HG03460 (cell line): Measurements from ENCODE around the gene NRDE2.

Experiments
- ATAC-seq: cut with Tn5 transposase; IDR thresholded peaks from one replicate; pipeline ENCODE4 v1.9.1; 2021; ENCODE audit not compliant: unreplicated experiment

NRDE2 gene

DNA sequence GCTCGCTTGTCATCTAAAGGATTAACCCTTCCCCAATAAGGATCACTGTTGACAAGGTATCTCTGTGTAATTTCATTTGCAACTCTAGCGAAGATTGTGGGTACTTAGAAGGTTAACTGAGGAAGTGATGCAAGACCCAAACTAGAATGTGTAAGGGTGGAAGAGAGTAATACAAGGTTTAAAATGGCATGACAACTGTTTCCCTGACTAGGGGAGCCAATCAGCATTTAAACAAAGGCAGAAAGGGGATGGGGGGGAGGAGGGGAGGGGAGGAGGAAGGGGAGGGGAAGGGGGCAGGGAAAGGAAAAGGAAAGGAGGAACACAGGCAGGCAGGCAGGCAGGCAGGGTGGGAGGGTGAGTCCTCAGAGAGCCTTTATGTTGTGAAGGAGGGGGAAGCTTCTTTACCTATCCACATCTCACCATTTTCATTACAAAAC, 31.1 kb downstream of the NRDE2 start:
- no peak for ATAC-seq

DNA sequence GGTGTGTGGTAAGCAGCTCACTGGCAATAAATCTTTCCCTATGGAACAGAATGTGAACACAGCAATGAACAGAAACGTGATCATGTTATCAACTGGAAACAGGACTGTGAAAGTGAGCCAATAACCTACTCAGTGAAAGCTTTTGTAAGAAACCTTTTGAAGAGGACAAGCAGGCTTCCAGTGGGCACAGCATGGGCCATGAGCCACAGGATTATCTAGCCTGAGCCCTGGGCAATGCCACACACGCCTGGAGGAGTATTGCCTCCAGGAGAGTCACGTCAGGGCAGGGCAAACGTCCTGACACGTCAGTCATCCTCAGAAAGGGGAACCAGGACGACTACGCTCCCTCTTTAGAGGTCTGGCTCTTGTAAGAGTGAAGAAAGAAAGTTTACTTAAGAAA, 32.3 kb downstream of the NRDE2 start:
- no peak for ATAC-seq

DNA sequence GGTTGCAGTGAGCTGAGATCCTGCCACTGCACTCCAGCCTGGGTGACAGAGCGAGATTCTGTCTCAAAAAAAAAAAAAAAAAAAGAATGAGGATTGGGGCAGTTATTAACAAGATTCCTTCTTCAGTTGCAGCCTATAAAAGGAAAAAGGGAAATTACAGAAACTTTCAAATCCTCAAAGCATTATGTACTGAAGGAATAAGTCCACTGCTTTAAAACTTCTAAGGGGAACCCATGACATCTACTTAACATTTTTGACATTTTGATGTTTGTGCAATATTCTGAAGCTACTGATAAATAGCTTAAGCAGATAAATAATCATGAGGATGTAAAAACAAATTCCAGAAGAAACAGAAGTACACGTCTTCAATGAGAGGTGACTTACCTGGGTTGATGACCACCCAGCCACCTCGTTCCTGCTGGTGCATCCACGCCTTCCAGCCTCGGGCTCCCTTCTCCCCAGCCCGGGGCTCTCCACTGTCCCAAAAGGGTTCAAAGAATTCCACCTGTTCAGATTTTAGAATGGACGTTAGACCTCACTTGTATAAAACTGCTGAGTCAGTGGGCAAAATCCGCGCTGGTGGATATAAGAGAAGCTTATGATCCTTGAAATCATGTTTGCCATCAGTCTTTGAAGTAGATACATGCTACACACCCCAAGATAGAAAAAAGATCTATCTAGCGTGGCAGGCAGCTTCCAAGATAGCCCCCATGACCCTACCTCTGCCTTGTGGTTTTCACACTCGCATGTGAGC, 33.7 kb downstream of the NRDE2 start:
- no peak for ATAC-seq

DNA sequence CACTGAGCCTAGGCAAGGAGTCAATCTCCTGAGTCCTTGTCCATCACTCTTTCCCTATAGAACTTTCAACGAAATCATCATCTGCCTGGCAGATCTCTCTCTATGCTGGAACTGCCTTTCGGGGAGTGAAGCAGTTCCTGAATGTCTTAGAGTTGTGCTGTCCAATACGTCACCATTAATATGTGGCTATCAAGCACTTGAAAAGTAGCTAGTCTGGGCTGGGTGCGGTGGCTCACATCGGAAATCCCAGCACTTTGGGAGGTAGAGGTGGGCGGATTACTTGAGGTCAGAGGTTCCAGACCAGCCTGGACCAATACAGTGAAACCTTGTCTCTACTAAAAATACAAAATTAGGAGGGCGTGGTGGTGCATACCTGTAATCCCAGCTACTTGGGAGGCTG, 35.1 kb downstream of the NRDE2 start:
- no peak for ATAC-seq

DNA sequence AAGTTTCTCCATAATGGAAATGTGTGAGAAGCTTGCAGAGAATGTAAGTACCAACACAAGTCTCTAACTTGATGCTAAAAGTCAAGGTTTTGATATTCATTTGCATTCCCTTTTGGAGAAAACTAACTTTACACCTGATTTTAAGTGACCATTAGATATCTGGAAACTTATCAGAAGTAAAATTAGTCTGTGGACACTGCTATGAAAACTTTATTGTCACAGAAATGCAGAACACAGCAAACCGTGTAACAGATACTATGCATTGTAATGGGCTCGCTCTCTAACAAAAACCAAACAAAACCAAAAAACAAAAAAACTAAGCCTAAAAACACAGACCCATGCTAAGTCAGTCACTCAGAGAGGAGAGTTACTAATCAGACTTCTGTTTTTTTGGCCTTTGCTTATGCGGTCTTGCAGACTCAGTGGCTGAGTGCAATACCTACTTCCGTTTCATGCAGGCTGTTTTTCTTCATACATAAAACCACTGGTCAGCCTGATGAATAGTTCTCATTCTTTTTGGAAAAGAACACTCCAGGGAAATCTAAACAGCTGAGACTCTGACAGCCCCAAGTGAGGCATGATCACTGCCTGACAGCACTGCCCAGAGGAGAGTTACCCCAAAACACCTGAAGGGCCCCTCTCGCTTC, 35.7 kb downstream of the NRDE2 start:
- no peak for ATAC-seq

DNA sequence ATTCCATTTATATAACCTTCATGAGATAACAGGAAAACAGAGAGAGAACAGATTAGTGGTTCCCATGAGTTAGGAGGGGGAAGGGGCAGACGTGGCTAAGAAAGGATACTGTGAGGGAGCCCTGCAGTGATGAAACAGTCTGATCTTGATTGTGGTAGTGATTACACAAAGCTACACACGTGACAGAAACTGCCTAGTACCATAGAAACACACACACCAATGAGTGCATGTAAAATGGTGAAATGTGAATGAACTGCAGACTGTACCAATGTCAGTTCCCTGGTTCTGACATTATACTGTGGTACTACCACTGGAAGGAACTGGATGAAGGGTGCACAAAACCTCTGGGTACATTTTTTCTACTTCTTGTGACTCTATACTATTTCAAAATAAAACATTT, 36.9 kb downstream of the NRDE2 start:
- no peak for ATAC-seq

DNA sequence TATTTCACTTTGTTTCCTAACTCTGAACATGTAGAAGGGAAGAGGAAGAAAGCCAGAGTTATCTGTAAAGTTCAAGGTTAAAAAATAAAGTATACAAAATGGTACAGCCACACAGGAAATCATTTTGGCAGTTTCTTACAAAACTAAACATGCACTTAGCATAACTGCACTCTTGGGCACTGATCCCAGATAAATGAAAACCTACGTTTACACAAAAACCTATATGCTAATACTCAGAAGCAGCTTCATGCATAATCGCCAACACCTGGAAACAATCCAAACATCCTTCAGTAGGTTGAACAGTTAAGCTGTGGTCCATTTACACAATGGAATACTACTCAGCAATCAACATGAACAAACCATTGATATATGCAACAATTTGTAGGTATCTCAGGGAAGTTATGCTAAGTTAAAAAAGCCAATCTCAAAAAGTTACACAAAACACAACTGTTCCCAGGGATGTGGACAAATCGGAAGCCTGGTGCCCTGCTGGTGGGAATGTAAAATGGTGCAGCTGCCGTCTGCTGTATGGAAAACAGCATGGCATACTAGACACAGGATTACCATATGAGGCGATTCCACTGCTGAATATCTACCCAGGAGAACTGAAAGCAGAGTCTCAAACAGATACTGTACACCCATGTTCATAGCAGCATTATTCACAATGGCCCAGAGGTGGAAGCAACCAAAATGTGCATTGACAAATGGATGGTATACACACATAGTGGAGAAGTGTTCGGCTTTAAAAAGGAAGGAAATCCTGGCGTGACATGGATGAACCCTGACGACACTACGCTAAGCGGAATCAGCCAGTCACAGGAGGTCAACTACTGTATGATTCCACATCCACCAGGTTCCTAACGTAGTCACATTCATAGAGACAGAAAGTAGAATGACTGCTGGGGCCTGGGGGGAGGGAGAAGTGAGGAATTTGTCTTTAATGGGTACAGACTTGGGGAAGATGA, 37.7 kb downstream of the NRDE2 start:
- ATAC-seq = no peak

DNA sequence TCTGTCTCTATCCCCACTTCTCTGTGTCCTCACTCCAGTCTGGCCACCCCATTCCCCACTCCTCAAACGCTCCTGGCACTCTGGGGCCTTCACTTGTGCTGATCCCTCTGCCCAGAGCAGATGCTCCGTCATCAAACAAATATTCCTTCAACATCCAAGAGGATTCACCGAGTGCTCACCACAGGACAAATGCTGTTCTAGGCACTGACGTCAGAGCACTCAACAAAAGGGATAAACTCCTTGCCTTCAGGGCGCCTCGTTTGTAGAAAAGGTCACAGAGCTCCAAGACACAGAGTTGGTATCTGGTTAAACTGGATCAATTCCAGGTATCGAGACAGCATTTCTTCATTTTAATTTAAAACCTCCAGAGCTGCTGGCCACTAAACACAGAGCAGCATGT, 40.0 kb downstream of the NRDE2 start:
- ATAC-seq = no peak

DNA sequence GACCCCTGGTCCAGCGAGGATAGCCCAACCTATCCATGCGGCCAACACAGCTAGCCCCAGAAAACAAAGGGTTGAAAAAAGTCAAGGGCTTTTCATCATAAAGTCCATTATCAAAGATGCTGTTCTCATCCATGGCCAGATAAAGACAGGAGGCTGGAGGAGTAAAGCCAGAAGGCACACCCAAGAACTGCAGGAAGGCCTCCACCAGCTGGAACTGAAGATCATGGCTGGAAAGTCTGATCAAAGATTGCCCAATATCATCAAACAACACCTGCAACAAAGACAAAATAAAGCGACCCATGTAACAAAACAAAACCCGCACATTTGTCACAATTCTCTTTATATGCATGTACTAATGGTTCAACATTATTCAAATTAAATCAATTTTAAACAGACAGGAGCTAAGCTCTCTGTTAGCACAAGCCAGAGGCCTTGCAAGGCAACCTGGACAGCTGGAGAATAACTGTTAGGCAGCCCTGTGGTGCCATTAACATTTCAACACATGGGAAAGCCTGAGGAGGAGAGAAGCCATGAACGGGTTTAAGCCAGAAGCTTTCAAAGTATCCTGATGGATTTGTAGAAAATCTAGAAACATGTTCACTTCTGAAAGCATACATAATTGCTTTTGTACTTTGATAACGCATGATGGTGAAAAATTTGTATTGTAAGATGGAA, 41.3 kb downstream of the NRDE2 start:
- ATAC-seq = no peak

DNA sequence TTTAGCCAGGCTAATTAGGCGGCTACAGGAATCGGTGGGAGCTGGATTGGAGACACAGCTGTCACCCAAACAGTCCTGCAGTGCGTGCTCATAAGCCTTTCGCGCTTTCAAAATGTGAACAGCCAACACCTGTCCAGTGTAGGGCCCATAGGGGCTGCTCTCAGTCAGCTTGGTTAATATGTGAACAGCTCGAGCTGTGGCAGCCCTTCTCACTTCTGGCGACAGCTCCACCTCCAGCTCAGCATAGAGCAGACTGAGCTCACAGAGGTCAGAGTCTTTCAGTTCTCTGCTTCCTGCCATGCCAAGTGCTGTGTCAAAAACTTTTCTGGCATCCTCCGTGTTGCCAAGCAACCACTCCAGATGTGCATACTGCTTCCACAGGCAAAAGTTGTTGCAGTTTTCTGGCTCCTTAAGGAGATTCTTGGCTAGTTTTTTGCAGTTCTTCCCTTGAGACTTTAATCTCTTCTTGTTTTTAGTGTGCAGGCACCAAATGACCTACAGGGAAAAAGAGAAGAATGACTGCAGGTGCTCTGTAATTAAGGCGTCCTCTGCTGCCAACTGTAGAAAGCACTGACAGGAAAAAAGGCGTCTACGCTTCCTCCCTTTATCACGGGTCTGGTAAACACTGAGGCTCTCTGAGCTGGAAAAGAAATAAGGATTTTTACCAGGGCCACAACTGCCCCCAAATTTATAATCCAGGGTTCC, 42.9 kb downstream of the NRDE2 start:
- peak; percentile 99 for ATAC-seq

DNA sequence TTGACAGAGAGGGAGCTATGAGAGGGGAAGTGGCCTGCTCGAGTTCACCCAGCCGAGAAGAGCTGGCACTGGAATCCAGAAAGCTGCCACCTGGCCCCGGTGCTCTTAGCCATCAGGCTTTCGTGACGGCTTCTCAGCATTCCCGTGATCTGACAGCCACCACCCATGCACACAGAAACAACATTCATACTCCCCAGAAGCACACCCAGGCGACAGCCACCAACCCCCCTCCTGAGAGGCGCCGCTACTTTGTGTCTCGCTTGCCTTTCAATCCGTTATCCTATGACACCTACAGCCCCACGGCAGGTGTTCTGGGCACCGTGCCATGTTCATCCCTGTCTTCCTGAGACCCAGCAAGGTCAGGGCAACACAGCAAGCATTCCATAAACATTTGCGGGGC, 44.0 kb downstream of the NRDE2 start:
- ATAC-seq = no peak

DNA sequence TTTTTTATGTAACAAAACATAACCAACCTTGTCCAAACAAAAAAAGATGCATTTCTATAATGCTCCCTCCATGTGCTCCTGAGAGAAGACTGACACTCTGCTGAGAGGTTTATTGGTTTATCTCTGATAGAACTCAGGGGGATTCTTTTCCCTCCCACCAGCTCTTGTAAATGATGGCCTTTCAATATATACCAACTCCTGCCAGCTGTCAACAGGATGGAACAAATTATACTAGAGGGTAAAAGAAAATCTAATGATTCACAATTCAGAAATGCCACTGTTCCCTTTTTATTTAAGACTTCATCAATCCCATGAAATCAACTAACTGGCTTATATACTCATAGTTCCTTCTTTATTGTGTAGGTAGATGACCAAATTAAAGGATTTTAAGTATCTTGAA, 50.0 kb downstream of the NRDE2 start:
- no peak for ATAC-seq

DNA sequence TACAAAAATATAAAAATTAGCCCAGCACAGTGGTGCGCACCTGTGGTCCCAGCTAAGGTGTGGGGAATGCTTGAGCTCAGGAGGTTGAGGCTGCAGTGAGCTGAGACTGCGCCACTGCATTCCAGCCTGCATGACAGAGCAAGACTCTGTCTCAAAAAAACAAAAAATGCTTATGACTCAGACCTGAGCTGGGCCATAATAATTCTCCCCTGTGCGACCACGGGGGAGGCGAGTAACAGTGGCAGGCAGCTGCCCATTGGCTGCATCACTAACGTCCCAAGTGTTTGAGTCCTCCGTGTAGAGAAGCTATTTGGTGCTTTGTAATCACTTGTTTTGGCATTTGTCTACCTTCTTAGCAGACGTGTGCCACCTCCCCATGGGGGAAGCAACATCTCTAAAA, 50.5 kb downstream of the NRDE2 start:
- ATAC-seq = no peak

DNA sequence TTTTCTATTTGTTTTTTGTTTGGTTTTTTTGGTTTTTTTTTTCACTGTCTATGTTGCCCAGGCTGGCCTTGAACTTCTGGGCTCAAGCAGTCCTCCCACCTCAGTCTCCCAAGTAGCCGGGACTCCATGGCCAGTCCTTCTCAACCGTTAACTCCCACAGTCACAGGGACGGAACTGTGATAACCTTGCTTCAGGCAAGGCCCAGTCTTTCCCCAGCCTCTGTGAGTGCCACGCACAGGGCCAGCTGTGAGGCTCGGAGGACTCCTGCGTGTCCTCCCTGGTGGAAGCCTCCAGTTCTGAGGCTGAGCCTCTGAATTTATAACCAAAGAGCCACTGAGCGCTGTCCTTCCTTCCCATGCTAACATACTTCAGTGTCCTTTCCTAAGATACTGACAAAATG, 51.6 kb downstream of the NRDE2 start:
- ATAC-seq = no peak

DNA sequence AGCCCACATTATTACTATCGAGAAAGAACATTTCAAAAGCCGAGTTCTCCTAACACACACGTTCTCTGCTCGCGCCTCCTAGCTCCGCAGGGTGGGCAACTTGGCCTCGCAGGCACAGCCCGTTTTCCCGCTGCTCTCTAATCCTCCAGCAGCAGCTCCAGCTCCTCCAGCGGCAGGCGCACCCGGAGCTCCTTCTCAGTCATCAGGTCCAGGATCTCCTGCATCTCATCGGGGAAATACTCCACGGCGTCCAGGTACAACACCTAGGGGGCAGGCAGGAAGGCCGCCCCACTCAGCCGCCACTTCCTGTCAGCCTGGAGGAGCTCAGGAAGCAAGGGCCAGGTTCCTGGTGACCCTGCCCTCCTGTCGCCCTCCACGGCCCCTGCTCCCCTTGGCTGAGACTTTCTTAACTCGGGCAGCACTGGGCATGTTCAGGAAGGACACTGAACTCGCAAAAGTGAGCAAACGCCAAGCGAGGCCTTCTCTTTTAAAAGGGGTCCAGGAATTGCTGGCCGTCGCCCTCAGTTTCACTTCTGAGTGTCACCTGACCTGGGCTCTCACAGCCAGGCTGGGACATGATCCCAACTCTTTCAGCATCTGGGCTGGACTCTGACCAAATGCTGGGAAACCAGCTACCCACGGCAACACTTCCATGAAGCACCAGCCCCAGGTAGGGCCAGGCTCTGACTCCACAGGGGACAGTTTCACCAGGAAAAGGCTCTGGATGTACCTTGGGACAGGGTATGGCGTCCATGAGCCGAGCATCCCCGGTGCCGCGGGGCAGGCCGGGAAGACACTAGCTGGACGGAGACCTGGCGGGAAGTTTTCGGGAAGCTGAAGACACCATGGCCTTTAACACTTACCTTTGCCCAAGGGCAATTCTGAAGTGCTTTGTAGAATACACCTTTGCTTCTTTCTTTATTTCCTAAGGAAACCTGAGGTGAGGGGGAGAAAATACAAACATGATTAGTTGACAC, 53.3 kb downstream of the NRDE2 start:
- ATAC-seq = no peak

DNA sequence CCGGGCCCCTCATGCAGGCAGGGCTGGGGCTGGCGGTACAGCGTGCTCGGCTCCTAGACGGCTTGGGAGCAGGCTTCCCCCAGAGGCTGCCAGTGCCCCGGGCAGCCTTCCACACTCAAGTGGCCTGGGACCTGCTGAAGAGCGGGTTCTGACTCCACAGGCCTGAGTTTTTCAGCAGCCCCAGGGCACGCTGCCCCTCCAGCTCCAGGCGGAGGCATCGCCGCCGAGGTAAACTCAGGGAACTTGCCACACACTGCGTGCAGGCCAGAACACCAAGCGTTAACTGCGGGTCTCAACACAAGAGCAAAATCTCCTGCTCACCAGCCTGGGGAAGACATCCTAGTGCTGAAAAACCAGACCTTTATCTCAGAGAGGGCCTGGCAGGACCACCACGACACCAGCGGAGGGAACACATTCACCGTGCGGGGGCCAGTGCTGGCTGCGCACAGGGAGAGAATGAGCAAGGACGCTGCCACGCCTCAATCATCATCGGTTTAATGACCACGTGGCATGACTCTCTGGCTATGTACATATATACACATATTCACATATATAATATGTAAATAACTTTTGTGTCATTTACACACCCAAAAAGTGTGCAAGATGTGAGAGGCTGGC, 54.1 kb downstream of the NRDE2 start:
- no peak for ATAC-seq

DNA sequence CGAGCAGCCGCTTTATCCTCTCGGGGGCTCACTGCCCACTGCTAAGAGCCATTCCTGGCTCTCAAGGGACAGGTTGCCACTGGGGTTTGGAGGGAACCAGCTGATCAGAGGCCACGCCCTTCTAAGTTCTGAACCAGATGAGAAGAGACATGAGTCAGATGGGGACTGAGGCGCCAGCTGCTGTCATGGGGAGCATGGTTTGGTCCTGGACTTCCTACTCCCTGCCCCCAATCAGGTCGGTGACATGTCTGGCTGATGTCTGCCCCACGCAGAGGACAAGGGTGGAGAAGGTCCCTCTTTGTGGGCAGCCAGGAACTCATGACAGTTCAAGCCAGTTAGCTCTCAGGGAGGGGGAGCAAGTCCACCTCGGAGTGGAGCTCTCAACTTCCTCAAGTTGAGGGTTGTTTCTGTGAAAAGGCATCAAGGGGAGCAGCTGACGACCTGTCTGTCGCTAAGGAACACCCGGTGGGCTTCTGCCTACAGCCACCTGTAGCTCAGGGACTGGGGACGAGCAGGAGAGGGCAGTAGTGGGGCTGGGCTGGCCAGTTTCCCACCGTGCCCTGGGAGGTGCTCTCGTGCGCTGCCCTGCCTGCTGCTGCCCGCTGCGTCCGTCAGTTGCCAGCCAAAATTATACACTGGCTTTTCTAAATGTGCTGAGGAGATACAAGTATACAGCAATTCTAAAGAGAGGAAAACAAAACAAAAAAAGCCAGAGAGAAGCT, 54.9 kb downstream of the NRDE2 start:
- no peak for ATAC-seq

DNA sequence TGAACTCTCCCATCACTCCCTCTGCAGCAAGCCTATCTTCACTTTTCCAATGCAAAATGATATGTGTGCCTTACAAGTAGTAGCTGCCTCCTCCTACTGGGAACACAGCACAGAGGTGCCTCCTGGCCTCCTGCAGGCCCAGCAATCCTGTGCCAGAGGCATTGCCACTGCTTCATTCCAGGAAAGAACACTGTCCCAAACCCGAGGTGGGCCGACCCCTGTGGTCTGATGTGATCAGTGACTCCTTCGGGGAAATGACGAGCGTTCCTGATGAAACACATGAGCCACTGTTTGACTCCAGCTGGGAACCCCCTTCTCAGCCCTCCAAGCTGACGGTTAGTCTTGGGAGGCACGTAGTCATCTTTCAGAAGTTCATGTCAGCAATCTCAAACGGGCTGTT, 55.9 kb downstream of the NRDE2 start:
- no peak for ATAC-seq
